ENCODE data around the gene IQSEC2.

Gene IQSEC2

DNA sequence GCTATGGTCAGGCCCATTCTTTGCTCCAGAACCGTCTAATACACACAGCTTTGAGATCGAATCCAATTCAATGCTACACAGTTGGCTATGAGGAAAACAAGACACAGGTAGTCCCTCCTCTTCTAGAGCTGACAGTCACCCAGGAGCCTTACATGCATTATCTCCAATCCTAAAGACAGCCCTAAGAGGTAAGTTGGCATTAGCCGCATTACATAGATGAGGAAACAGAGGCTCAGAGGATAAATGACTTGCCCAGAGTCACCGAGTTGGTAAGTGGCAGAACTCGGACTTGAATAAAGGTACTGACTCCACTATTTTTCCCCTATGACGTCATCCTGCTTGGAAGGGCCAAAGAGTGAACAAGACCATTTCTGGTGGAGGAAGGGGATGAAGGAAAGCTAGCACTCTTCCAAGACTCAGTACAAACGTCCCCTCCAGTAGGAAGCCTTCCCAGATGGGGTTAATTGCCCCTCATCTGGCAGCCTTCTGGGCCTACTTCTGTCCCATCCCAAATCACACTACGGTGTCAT lies 8.5 kb downstream of the IQSEC2 start:
- H3K4me3 ChIP-seq (ENCODE audit: low read length), result no peak overlapping the region
- H3F3A ChIP-seq (ENCODE audit: insufficient read depth, low read length), result no peaks in the 10 kb centered on the region
- no peak for DNase-seq
- H3K4me2 ChIP-seq (ENCODE audit: low read depth, low read length), result no peak overlapping the region
- H3K9ac ChIP-seq (ENCODE audit: low read length), result no peak overlapping the region
- no peaks in the 10 kb centered on the region for H3K9me2 ChIP-seq (replicated peaks; ENCODE audit: insufficient read depth, low read length)
- H3K79me2 ChIP-seq (ENCODE audit: low read length), result no peaks in the 10 kb centered on the region
- no peak overlapping the region for H3K27ac ChIP-seq (ENCODE audit: low read length)
- H3K4me1 ChIP-seq (ENCODE audit: low read length), result no peaks in the 10 kb centered on the region
- TF ChIP-seq, protein P1, sequence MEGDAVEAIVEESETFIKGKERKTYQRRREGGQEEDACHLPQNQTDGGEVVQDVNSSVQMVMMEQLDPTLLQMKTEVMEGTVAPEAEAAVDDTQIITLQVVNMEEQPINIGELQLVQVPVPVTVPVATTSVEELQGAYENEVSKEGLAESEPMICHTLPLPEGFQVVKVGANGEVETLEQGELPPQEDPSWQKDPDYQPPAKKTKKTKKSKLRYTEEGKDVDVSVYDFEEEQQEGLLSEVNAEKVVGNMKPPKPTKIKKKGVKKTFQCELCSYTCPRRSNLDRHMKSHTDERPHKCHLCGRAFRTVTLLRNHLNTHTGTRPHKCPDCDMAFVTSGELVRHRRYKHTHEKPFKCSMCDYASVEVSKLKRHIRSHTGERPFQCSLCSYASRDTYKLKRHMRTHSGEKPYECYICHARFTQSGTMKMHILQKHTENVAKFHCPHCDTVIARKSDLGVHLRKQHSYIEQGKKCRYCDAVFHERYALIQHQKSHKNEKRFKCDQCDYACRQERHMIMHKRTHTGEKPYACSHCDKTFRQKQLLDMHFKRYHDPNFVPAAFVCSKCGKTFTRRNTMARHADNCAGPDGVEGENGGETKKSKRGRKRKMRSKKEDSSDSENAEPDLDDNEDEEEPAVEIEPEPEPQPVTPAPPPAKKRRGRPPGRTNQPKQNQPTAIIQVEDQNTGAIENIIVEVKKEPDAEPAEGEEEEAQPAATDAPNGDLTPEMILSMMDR (IDR thresholded peaks at IDR 0.05; ENCODE audit: low read length), result no peak
- TF ChIP-seq EZH2phosphoT487 (IDR thresholded peaks at IDR 0.05; ENCODE audit: low read length) (no peak), EZH2 (optimal IDR thresholded peaks at IDR 0.05; ENCODE audit: low read depth, low read length) (no peak)
- H4K20me1 ChIP-seq (ENCODE audit: insufficient read depth, low read length), result no peaks in the 10 kb centered on the region
- H3K36me3 ChIP-seq (replicated peaks; ENCODE audit: insufficient read depth, low read length), result no peaks in the 10 kb centered on the region
- H3K9me3 ChIP-seq (replicated peaks; ENCODE audit: insufficient read depth, low read length), result no peaks in the 10 kb centered on the region
- H2AFZ ChIP-seq (ENCODE audit: low read length), result no peak overlapping the region
- H3K27me3 ChIP-seq (replicated peaks; ENCODE audit: insufficient read depth, low read length), result no peaks in the 10 kb centered on the region

DNA sequence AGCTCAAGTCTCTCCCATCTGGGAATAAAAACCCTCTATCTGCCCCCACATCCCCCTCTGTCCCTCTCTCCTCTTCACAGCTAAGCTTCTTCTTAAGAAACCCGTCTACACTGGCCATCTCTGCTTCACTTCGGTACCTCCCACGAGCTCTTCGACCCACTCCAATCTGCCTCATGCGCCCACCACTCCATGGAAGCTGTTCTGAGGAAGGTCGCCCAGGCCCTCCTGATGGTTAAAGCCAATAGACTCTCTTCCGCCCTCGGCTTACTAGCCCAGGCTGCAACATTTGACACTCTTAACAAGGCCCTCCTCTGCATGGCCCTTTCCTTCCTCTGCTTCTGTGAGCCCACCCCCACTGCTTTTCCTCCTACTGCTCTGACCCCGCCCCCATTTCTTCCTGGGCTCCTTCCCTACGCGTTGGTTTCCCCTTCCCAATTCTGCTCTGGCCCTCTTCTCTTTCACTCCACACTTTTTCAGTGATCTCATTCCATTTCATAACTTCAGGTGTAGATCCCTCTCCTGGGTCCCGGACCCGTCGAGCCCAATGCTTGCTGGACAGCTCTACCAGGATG lies 11.8 kb downstream of the IQSEC2 start:
- Histone ChIP-seq H3K36me3 (replicated peaks; ENCODE audit: insufficient read depth, low read length) (no peaks in the 10 kb centered on the region), H3F3A (ENCODE audit: insufficient read depth, low read length) (no peaks in the 10 kb centered on the region), H3K27me3 (replicated peaks; ENCODE audit: insufficient read depth, low read length) (no peaks in the 10 kb centered on the region), H3K9me2 (replicated peaks; ENCODE audit: insufficient read depth, low read length) (no peaks in the 10 kb centered on the region), H3K9me3 (replicated peaks; ENCODE audit: insufficient read depth, low read length) (no peaks in the 10 kb centered on the region), H3K27ac (ENCODE audit: low read length) (no peak overlapping the region), H3K9ac (ENCODE audit: low read length) (no peak overlapping the region), H4K20me1 (ENCODE audit: insufficient read depth, low read length) (no peaks in the 10 kb centered on the region), H3K4me1 (ENCODE audit: low read length) (no peaks in the 10 kb centered on the region), H2AFZ (ENCODE audit: low read length) (no peak overlapping the region), H3K4me2 (ENCODE audit: low read depth, low read length) (no peak overlapping the region), H3K79me2 (ENCODE audit: low read length) (no peaks in the 10 kb centered on the region), H3K4me3 (ENCODE audit: low read length) (no peak overlapping the region)
- no peak for TF ChIP-seq EZH2 (optimal IDR thresholded peaks at IDR 0.05; ENCODE audit: low read depth, low read length)
- TF ChIP-seq, protein P1 (IDR thresholded peaks at IDR 0.05; ENCODE audit: low read length), result no peak
- no peak for TF ChIP-seq EZH2phosphoT487 (IDR thresholded peaks at IDR 0.05; ENCODE audit: low read length)
- DNase-seq, result no peak

DNA sequence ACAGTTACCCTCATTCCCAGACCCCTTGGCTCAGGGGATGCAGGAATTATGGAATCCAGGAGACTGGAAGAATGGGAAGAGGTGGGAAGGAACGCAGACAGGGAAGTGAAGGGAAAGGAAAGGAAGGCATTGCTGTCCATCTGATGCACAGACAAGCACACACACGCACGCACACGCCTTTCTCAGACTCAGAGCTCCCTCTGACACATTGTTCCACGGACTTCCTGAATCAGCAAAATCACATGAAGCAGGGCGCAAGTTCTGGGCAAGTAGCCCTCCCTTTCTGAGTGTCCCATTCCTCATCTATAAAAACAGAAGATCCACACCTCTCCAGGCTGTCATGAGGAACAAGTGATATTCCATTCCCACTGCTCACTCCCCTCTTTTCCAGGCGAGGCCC lies 13.2 kb downstream of the IQSEC2 start:
- no peak for DNase-seq
- no peaks in the 10 kb centered on the region for H4K20me1 ChIP-seq (ENCODE audit: insufficient read depth, low read length)
- TF ChIP-seq EZH2 (optimal IDR thresholded peaks at IDR 0.05; ENCODE audit: low read depth, low read length) (no peak), EZH2phosphoT487 (IDR thresholded peaks at IDR 0.05; ENCODE audit: low read length) (no peak)
- TF ChIP-seq, protein P1 (IDR thresholded peaks at IDR 0.05; ENCODE audit: low read length), result no peak
- H3K36me3 ChIP-seq (replicated peaks; ENCODE audit: insufficient read depth, low read length), result no peaks in the 10 kb centered on the region
- H3K4me3 ChIP-seq (ENCODE audit: low read length), result no peak overlapping the region
- H3F3A ChIP-seq (ENCODE audit: insufficient read depth, low read length), result no peaks in the 10 kb centered on the region
- H3K79me2 ChIP-seq (ENCODE audit: low read length), result no peaks in the 10 kb centered on the region
- no peak overlapping the region for H3K9ac ChIP-seq (ENCODE audit: low read length)
- H3K4me1 ChIP-seq (ENCODE audit: low read length), result no peaks in the 10 kb centered on the region
- no peaks in the 10 kb centered on the region for H3K9me3 ChIP-seq (replicated peaks; ENCODE audit: insufficient read depth, low read length)
- H3K9me2 ChIP-seq (replicated peaks; ENCODE audit: insufficient read depth, low read length), result no peaks in the 10 kb centered on the region
- H3K27ac ChIP-seq (ENCODE audit: low read length), result no peak overlapping the region
- H2AFZ ChIP-seq (ENCODE audit: low read length), result no peak overlapping the region
- H3K27me3 ChIP-seq (replicated peaks; ENCODE audit: insufficient read depth, low read length), result no peaks in the 10 kb centered on the region
- no peak overlapping the region for H3K4me2 ChIP-seq (ENCODE audit: low read depth, low read length)

Measured in MM.1S (cell line).